BJ (cell line): ENCODE results near the gene TEX12. TPM values are rescaled to one million over a fixed set of nuclear protein-coding genes. Genes with fewer than 3 reads are reported as not detected.

Experiments used
- CTCF ChIA-PET: fragments of 350-600 bp; formaldehyde crosslinking; extraction: SDS; loops from one replicate; lab custom pipeline; 2021; ENCODE audit warnings: antibody characterized with exemption, inconsistent platforms; lab: Yijun Ruan, JAX
- POLR2A ChIA-PET: fragments of 300-600 bp; sonication (Branson Sonifier 250); formaldehyde crosslinking; extraction: SDS; loops from one replicate; lab custom pipeline; 2021; ENCODE audit warnings: antibody characterized with exemption; lab: Charles Lee
- DNase-seq: peaks from one replicate; pipeline ENCODE4 v3.0.0-alpha.2; 2011; ENCODE audit warnings: low read depth
- H3K27me3 ChIP-seq: 2 replicates; pipeline ENCODE4 v1.6.0; 2011; ENCODE audit warnings: low read length; ENCODE audit not compliant: control insufficient read depth, insufficient read depth
- H3K36me3 ChIP-seq: 2 replicates; pipeline ENCODE4 v1.5.1; 2011; ENCODE audit warnings: low read length; ENCODE audit not compliant: control insufficient read depth, insufficient read depth
- H3K4me3 ChIP-seq: 2 replicates; pipeline ENCODE4 v1.5.1; 2011; ENCODE audit warnings: low read depth, mild to moderate bottlenecking, control low read depth, low read length
- CTCF ChIP-seq: IDR thresholded peaks from 2 replicates; pipeline ENCODE4 v1.5.1; 2011; ENCODE audit warnings: low read depth, mild to moderate bottlenecking, control low read depth, inconsistent platforms, low read length, moderate library complexity; ENCODE audit not compliant: insufficient read depth
- polyA plus RNA-seq: library from polyadenylated mRNA; depleted of rRNA; stranded (reverse); fragments of >200 nt; gene quantifications from 2 replicates; pipeline ENCODE4 v1.2.3, GENCODE V29; 2011

Gene TEX12
- polyA plus RNA-seq, 1 experiment = not detected

- H3K27me3 ChIP-seq = no peaks in the 10 kb centered on the region
- no peak overlapping the region for H3K4me3 ChIP-seq
- ChIA-PET POLR2A (interaction anchor here (0.5 kb wide), 1 partner anchor 10 kb away, joined by 4 read pairs; no protein-coding TSS in a partner anchor), CTCF (interaction anchor here (1.0 to 1.3 kb wide), 3 partner anchors 16 to 92 kb away, joined by 3 to 4 read pairs (median 3); no protein-coding TSS in a partner anchor)
- H3K36me3 ChIP-seq = no peaks in the 10 kb centered on the region
- no peak for TF ChIP-seq CTCF
- DNase-seq = no peak
Observed at GRCh38 chr11:112206071-112206470, 38.9 kb downstream of the TEX12 start.

- no peak for DNase-seq
- Histone ChIP-seq H3K36me3 (no peaks in the 10 kb centered on the region), H3K27me3 (no peaks in the 10 kb centered on the region), H3K4me3 (no peak overlapping the region)
- ChIA-PET POLR2A (no interaction called here), CTCF (no interaction called here)
- TF ChIP-seq CTCF = no peak
Observed at GRCh38 chr11:112210890-112211289, 43.7 kb downstream of the TEX12 start.

- ChIA-PET POLR2A (interaction anchor here (0.6 kb wide), 1 partner anchor 66 kb away, joined by 13 read pairs; no protein-coding TSS in a partner anchor), CTCF (interaction anchor here (1.2 to 20.9 kb wide), 2 partner anchors 11 to 69 kb away, joined by 3 to 560 read pairs; no protein-coding TSS in a partner anchor)
- no peak for TF ChIP-seq CTCF
- Histone ChIP-seq H3K36me3 (no peaks in the 10 kb centered on the region), H3K27me3 (no peaks in the 10 kb centered on the region), H3K4me3 (no peak overlapping the region)
- no peak for DNase-seq
Observed at GRCh38 chr11:112211536-112211935, 44.4 kb downstream of the TEX12 start.

- Histone ChIP-seq H3K27me3 (no peaks in the 10 kb centered on the region), H3K36me3 (no peaks in the 10 kb centered on the region), H3K4me3 (no peak overlapping the region)
- no peak for TF ChIP-seq CTCF
- POLR2A ChIA-PET = no interaction called here
- no peak for DNase-seq
- CTCF ChIA-PET = interaction anchor here (1.2 to 20.9 kb wide), 2 partner anchors 11 to 68 kb away, joined by 3 to 560 read pairs; no protein-coding TSS in a partner anchor
Observed at GRCh38 chr11:112212290-112212689, 45.1 kb downstream of the TEX12 start.

- H3K36me3 ChIP-seq = no peaks in the 10 kb centered on the region
- H3K4me3 ChIP-seq = no peak overlapping the region
- TF ChIP-seq CTCF = no peak
- no peak for DNase-seq
- ChIA-PET CTCF (interaction anchor here (1.2 to 20.9 kb wide), 2 partner anchors 10 to 67 kb away, joined by 3 to 560 read pairs; no protein-coding TSS in a partner anchor), POLR2A (no interaction called here)
- H3K27me3 ChIP-seq = no peaks in the 10 kb centered on the region
Observed at GRCh38 chr11:112212710-112213109, 45.5 kb downstream of the TEX12 start.
